ENCODE measurements around the gene VAV3.

Gene VAV3

GRCh38 chr1:107625405-107626029 is 339.5 kb downstream of the VAV3 start:
- DNase-seq, result no peak

DNA sequence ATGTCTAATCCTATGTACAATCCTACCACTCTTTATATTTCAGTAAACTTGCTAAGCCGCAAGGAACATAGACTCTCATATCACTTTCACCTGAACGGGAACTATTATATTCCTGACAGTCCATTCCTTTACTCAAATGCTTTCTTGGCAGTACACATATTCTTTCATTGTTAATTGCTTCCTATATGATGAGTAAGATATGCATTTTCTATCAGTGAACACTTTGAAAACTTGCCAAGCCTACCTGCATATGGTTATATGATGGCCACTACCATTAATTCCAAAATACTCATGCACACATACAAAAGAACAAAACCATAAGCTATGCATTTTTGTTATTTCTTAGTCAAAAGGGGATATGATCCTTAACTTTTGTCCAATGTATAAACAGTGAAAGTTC is 341.5 kb downstream of the VAV3 start:
- DNase-seq, result no peak

DNA sequence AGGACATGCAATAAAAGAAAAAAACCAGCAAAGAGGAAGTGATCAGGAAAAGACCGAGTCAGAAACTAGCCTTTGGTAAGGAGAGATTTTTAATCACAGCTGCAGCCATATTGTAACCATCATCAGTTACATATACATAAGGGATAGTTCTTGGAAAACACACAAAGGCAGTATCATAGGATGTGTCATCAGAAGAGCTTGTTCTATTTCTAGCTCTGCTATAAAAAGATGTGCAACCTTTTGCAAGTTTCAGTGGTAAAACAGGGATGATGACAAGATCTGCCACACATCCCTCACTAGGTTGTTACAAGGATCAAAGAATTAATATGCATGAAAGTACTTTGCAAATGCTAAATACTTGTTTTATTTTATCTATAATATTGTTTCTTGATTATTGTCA is 342.0 kb downstream of the VAV3 start:
- DNase-seq, result no peak

DNA sequence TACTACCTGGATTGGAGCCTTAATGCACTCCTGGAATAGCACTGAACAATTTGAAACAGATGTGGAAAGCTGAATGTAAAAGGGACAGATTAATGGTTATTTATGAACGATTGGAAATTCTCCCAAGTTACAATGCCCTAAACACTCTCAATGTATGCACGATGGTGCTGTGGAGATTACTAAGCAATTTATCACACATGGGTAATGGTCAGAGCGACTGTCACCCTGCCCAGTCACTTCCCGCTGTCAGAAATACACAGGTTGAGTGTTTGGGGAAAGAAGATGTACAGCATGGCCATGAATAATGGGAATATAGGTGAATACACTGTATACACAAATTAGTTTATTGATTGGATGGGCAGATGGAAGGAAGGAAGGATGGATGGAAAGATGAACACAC is 342.4 kb downstream of the VAV3 start:
- DNase-seq, result no peak

GRCh38 chr1:107620753-107621152 is 344.2 kb downstream of the VAV3 start:
- DNase-seq, result no peak

DNA sequence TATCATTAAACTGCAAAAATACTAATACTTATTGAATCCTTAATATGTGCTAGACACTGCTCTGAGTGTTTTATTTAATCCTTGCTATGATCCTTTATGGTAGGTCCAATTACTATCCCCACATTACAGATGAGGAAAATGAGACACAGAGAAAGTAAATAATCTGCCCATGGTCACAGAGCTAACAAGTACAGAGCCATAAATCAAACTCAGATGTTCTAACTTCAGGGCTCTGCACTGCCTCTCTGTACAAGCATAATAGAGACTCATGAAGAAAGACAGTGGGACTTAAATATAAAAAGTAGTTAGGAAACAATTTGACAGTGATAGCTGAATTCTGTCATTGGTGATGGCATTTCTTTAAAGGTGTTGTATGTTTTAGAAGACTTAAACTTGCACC is 346.4 kb downstream of the VAV3 start:
- no peak for DNase-seq

DNA sequence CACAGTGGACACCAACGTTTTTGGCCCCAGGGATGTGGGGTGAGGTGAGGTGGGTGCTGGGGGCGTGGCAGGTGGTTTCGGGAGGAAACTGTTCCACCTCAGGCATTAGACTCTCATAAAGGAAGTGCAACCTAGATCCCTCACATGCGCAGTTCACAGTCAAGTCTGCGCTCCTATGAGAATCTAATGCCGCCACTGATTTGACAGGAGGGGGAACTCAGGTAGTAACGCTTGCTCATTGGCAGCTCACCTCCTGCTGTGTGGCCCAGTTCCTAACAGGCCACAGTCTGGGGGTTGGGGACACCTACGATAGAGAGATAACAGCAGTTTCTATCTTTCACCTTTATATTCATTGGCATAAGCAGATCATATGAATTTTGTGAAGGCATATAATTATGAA is 347.1 kb downstream of the VAV3 start:
- DNase-seq, result no peak

- DNase-seq, result no peak
Observed at GRCh38 chr1:107617456-107617855, 347.5 kb downstream of the VAV3 start.

DNA sequence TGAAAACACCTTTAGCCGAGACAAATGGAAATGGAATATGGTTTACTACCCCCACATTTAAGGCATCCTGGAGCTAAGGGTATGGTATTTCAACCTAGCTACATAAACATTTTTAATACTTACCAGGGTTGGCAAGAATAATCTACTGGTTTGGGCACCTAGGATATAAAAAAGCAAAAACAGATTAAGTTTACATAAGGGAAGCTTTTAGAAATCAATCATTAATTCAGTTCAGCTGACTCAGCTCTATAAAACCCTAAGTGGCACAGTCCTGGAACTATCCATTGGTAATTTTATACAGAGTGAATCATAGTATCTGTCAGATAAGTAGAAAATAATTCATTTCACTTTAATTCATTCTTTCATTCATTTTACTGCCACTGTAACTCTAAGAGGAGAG is 355.2 kb downstream of the VAV3 start:
- no peak for DNase-seq

DNA sequence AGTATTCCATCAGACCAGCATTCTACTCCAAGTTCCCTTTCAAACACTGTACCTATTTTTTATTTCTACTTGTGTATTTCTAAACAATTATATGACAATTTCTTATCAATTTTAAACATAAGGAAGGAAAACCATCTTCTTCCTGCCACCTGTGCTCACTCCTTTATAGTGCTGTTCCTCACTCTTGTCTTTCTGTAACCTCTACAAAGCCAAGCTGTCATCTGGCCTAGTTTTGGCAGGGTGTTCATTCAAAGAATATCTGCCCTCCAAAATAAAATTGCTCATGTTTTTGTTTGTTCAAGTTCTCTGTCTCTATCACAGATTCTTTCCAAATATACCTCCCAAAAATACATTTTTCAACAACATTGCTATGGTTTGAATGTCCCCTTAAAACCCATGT is 360.2 kb downstream of the VAV3 start:
- no peak for DNase-seq

- DNase-seq, result no peak
Observed at GRCh38 chr1:107600607-107601160, 364.3 kb downstream of the VAV3 start.

- no peak for DNase-seq
Observed at GRCh38 chr1:107599220-107599619, 365.8 kb downstream of the VAV3 start.

GRCh38 chr1:107597290-107597689 is 367.7 kb downstream of the VAV3 start:
- DNase-seq, result no peak

DNA sequence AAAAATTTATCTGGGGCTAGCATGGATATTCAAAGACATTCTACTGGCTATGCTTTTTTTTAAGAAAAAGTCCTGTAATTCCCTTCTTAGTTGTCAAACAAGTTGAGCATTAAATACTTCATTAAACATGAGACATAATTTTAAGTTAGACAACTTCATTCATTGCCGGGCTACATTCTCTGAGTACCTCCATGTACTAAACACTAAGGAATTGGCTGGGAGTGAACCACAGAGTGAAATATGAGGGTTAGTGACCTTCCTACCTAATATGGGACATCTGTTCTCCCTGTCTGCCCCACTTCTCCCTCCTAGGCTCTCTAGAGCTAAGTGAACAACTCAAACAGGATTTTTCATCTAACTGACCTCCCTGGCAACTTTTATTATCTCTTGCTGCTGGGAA is 370.4 kb downstream of the VAV3 start:
- DNase-seq, result no peak

DNA sequence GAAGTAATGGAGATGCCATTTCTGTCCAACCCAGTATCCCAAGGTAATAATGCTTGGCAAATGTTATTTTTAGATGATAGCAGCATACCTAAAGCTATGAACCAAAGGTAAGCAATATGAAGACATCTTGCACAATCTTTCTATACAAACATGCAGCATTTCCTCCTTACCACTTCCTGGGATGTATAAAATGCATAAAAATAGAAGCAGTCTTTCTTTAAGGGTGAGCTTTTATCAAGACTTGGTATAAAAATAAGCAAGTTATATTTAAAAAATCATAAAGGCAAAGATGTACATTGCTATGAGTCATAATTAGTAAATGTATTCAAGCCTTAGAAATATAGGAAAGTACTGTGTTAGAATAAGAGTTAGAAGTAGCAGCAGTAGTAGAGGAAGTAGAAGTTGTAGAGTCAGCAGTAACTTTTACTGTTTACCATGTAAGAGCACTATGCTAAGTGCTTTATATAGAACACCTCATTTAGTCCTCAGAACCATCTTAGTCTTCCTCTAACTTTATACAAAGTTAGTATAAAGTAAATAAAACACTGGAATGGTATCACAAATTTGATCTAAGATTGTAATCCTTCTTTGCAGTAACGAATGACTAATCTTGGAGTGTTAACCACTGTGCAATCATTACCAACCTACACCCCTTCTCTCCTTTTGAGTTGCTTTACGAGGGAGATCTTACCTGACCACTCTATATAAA is 371.3 kb downstream of the VAV3 start:
- DNase-seq, result no peak

DNA sequence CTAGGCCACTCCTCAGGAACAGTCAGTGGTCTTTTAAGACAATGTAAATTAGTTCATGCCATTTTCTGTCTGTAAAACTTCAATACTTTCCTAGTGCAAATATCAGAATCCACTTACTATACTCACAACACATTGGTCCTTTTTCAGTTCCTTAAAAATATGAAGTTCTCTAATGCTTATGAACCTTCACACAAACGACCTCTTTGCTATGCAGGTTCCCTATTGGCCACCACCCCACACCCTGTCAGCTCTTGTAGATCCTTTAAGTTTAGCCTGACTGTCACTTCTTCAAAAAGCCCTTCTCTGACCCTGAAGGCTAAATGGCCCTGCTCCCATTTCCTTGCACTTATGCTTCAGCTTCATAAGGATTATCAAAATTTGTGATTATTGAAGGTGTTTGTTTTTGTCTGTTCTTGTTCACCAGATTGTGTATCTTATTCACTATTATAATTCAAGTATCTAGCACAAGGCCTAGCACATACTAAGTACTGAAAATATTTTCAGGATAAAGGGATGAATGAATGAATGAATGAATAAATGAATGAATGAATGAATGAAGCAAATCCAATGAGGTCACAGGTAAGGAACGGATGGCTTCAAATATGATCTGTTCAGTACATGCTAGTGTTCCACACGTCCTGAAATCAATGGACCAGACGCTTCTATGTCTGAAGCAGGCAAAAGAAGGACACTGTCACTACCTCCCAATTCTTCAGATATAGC is 373.9 kb downstream of the VAV3 start:
- no peak for DNase-seq

GRCh38 chr1:107590087-107590486 is 374.9 kb downstream of the VAV3 start:
- DNase-seq, result no peak

DNA sequence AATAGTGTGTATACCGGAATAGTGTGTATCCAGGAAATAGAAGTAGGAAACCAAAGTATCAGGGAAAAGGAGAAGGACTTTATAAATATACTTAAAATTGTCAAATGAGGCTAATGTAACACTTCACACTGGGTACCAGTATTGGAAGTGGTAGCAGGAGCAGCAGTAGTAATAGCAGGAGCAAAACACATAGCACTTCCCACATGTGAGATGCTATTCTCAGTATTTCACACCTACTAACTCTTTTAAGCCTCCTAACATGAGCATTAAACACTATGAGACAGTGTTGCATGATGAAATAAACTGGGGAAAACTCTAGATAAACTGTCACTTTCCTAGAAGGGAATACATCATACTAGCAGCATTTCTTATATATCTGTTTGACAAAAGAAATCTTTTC is 376.7 kb downstream of the VAV3 start:
- DNase-seq, result no peak

DNA sequence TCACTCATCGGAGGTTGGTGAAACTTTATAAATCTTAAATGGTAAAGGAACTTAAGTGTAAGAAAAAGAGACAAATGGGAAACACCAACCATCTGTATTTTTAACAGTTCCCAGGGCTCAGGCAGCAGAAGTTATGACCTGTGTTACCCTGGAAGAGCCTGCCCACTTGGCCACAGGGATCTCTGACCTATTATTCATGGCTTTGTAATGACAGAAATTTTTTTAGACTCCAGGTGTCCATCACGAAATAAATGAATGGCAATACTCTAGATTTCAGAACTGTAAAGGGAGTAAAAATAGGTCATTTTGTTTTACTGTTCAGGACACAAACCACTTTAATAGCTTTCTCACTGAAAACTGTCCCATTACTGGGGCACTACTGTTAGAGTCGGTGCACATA is 389.8 kb downstream of the VAV3 start:
- DNase-seq, result no peak

DNA sequence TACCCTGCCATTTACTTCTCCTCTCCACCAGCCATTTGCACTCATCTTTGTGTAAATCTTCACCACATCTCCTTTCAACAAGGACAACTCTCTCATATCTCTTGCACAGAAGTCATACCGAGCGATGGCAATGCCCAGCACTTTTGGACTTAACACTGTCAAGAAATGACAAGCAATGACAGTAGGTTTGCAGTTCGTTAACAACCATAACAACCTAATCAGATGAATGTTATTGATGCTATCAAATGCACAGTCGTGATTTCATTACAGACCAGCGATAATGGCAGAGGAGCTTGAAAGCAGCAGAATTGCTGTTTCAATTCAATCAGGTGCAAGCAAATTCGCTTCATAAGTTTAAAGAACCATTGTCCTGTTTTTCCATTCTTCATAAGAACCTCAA is 390.9 kb downstream of the VAV3 start:
- no peak for DNase-seq

DNA sequence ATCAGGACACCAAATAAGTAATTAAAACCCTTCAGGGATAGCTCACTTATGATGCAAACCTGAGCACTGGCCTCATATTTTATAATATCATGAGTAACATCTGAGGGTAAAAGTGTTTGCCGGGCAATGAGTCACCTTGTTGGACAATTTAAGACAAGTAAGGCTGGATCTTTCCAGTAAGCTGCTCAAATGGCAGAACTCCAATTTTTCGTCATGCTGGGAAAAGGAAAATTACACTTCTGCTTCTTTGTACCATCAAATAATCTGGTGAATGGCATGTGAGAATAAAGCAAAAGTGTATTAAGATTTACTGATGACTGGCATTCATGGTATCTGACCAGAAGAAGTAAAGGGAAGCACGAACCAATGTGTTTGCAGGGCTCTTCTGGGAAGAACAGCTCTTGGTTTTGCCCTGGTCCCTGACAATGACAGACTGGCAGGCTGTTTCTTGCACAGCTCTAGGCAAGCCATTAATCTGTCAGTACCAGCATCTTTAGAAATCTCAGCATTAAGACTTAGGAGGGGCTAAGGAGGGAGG is 392.2 kb downstream of the VAV3 start:
- no peak for DNase-seq

- no peak for DNase-seq
Observed at GRCh38 chr1:107570768-107571167, 394.2 kb downstream of the VAV3 start.

- DNase-seq, result no peak
Observed at GRCh38 chr1:107563441-107563840, 401.5 kb downstream of the VAV3 start.

DNA sequence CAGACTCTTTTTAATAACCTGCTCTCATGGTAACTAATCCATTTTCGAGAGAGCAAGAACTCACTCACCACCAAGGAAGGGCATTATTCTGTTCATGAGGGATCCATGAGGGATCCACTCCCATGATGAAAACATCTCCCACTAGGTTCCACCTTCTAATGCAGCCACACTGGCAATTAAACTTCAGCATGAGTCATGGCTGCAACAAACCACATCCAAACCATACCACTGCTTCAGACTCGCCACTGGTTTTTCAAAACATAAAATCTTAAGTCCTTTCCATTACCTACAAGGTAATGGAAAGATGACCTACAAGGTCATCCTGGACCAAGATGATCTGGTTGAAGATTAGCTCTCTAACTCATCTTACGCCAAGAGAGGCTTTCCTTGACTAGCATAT is 405.1 kb downstream of the VAV3 start:
- no peak for DNase-seq
